PC-3 (cell line): ENCODE results near the gene DDX3X. TPM values are rescaled to one million over a fixed set of nuclear protein-coding genes. Genes with fewer than 3 reads are reported as not detected.

Experiments
- ATAC-seq: fragments of 200-7000 bp; cut with Tn5 transposase; 2 replicates; pipeline ENCODE4 v1.9.1; 2020; ENCODE audit warnings: mild to moderate bottlenecking, moderate library complexity
- BruUV-seq: library from RNA; stranded (reverse); fragments of 400-500 nt; replicated peaks from 2 replicates; lab custom pipeline; 2021; lab: Mats Ljungman, UMichigan
- CTCF ChIA-PET: fragments of 300-600 bp; sonication (Branson Sonifier 250); formaldehyde crosslinking; loops from one replicate; lab custom pipeline; 2022; ENCODE audit warnings: antibody characterized with exemption; lab: Charles Lee
- POLR2A ChIA-PET: fragments of 300-600 bp; sonication (Branson Sonifier 250); formaldehyde crosslinking; loops from one replicate; lab custom pipeline; 2022; ENCODE audit warnings: antibody characterized with exemption; ENCODE audit not compliant: unreplicated experiment; lab: Charles Lee
- DNase-seq: peaks from one replicate; pipeline ENCODE4 v3.0.0-alpha.2; 2015
- H2AFZ ChIP-seq: fragments of 300-600 bp; sonication (generic); 2 replicates; pipeline ENCODE4 v1.6.0; 2016; ENCODE audit warnings: antibody characterized with exemption, low read length
- H3F3A ChIP-seq: fragments of 300-600 bp; sonication (generic); one replicate; pipeline ENCODE4 v1.6.0; 2017; ENCODE audit warnings: antibody characterized with exemption, low read length, control low read depth, mild to moderate bottlenecking; ENCODE audit not compliant: unreplicated experiment
- H3K27ac ChIP-seq: fragments of 300-600 bp; sonication (generic); 2 replicates; pipeline ENCODE4 v1.5.1; 2016; ENCODE audit warnings: mild to moderate bottlenecking, low read length
- H3K27me3 ChIP-seq: fragments of 300-600 bp; sonication (generic); 2 replicates; pipeline ENCODE4 v1.6.1; 2016; ENCODE audit warnings: low read length, mixed read lengths
- H3K36me3 ChIP-seq: fragments of 300-600 bp; sonication (generic); 2 replicates; pipeline ENCODE4 v1.6.1; 2016; ENCODE audit warnings: low read depth, mixed run types, low read length, mixed read lengths
- H3K4me1 ChIP-seq: fragments of 300-600 bp; sonication (generic); 2 replicates; pipeline ENCODE4 v1.5.1; 2016; ENCODE audit warnings: low read length; ENCODE audit not compliant: insufficient read depth
- H3K4me2 ChIP-seq: fragments of 300-600 bp; sonication (generic); 2 replicates; pipeline ENCODE4 v1.6.0; 2016; ENCODE audit warnings: low read length
- H3K4me3 ChIP-seq: fragments of 300-600 bp; sonication (generic); 2 replicates; pipeline ENCODE4 v1.5.1; 2016; ENCODE audit warnings: mild to moderate bottlenecking, low read length, mixed read lengths
- H3K79me2 ChIP-seq: fragments of 300-600 bp; sonication (generic); 2 replicates; pipeline ENCODE4 v1.6.1; 2017; ENCODE audit warnings: low read length, mixed read lengths
- H3K9ac ChIP-seq: fragments of 300-600 bp; sonication (generic); 2 replicates; pipeline ENCODE4 v1.6.0; 2016; ENCODE audit warnings: mild to moderate bottlenecking, low read length
- H3K9me2 ChIP-seq: fragments of 300-600 bp; sonication (generic); replicated peaks from 2 replicates; pipeline ENCODE4 v1.6.1; 2016; ENCODE audit warnings: mixed run types, low read length, mixed read lengths
- H3K9me3 ChIP-seq: fragments of 300-600 bp; sonication (generic); 2 replicates; pipeline ENCODE4 v1.6.1; 2016; ENCODE audit warnings: low read length, mixed read lengths
- H4K20me1 ChIP-seq: fragments of 300-600 bp; sonication (generic); 2 replicates; pipeline ENCODE4 v1.6.1; 2016; ENCODE audit warnings: low read length, mixed read lengths
- CTCF ChIP-seq: fragments of 300-600 bp; sonication (generic); conservative IDR thresholded peaks from 2 replicates; pipeline ENCODE4 v1.5.1; 2017; ENCODE audit warnings: antibody characterized with exemption, low read depth, mild to moderate bottlenecking, low read length
- EZH2 ChIP-seq: fragments of 300-600 bp; sonication (generic); IDR thresholded peaks from one replicate; pipeline ENCODE4 v1.6.1; 2017; ENCODE audit warnings: antibody characterized with exemption, mild to moderate bottlenecking, low read length; ENCODE audit not compliant: unreplicated experiment
- EZH2phosphoT487 ChIP-seq: fragments of 300-600 bp; sonication (generic); IDR thresholded peaks from 2 replicates; pipeline ENCODE4 v1.6.1; 2018; ENCODE audit warnings: mild to moderate bottlenecking, antibody characterized with exemption, low read length, borderline replicate concordance
- intact Hi-C: fragments of 100-400 bp; cut with micrococcal nuclease; formaldehyde crosslinking; loops from 2 replicates; pipeline ENCODE4 v1.9.0; 2023
- total RNA-seq: library from RNA; depleted of rRNA; stranded (reverse); fragments of >200 nt; gene quantifications from 2 replicates; pipeline ENCODE4 v1.2.3, GENCODE V29; 2014

DDX3X gene
- total RNA-seq, 1 experiment from 2014 or later: 185 TPM

- TF ChIP-seq EZH2: no peak
- TF ChIP-seq CTCF: no peak
- no peak for TF ChIP-seq EZH2phosphoT487
- ATAC-seq (no peak; the same call in 1 of the 2 replicates), DNase-seq (no peak)
- Histone ChIP-seq H3K79me2 (no peaks in the 10 kb centered on the region), H3K4me2 (no peak overlapping the region), H3K4me1 (no peaks in the 10 kb centered on the region), H3K4me3 (no peak overlapping the region), H4K20me1 (no peaks in the 10 kb centered on the region), H3F3A (no peaks in the 10 kb centered on the region), H3K27ac (no peak overlapping the region), H3K36me3 (no peaks in the 10 kb centered on the region), H2AFZ (no peak overlapping the region), H3K9me3 (no peaks in the 10 kb centered on the region), H3K27me3 (no peaks in the 10 kb centered on the region), H3K9me2 (no peaks in the 10 kb centered on the region), H3K9ac (no peak overlapping the region)
- intact Hi-C loops: no loop called here
- BruUV-seq: no TSS peak
- CTCF ChIA-PET: no interaction called here
- POLR2A ChIA-PET: interaction anchor here (0.6 kb wide), 1 partner anchor 132 kb away, joined by 3 read pairs; no protein-coding TSS in a partner anchor
Measured at GRCh38 chrX:41289095-41289494, 44.9 kb upstream of the DDX3X start.

GRCh38 chrX:41291309-41291708 is 42.7 kb upstream of the DDX3X start:
- H3K4me1 ChIP-seq: no peaks in the 10 kb centered on the region
- H3K9me3 ChIP-seq: no peaks in the 10 kb centered on the region
- H3K4me2 ChIP-seq: no peak overlapping the region
- H3K27me3 ChIP-seq: no peaks in the 10 kb centered on the region
- H3K27ac ChIP-seq: no peak overlapping the region
- intact Hi-C loops: no loop called here
- H4K20me1 ChIP-seq: no peaks in the 10 kb centered on the region
- no peak overlapping the region for H3K4me3 ChIP-seq
- no peak for TF ChIP-seq CTCF
- no peak for TF ChIP-seq EZH2phosphoT487
- TF ChIP-seq EZH2: no peak
- ChIA-PET POLR2A (no interaction called here), CTCF (no interaction called here)
- H2AFZ ChIP-seq: no peak overlapping the region
- DNase-seq: no peak
- no peaks in the 10 kb centered on the region for H3F3A ChIP-seq
- no peaks in the 10 kb centered on the region for H3K79me2 ChIP-seq
- ATAC-seq: no peak
- H3K36me3 ChIP-seq: no peaks in the 10 kb centered on the region
- no peak overlapping the region for H3K9ac ChIP-seq
- no TSS peak for BruUV-seq
- no peaks in the 10 kb centered on the region for H3K9me2 ChIP-seq

GRCh38 chrX:41293269-41293668 is 40.7 kb upstream of the DDX3X start:
- no TSS peak for BruUV-seq
- ATAC-seq: peak; percentile 78
- no peaks in the 10 kb centered on the region for H3K27me3 ChIP-seq

More at GRCh38 chrX:41293269-41293668, 40.7 kb upstream of the DDX3X start:
- H3K79me2 ChIP-seq: no peaks in the 10 kb centered on the region
- H4K20me1 ChIP-seq: no peaks in the 10 kb centered on the region
- H3K9ac ChIP-seq: no peak overlapping the region
- H3K4me1 ChIP-seq: no peaks in the 10 kb centered on the region
- ChIA-PET POLR2A (no interaction called here), CTCF (no interaction called here)
- H3K4me3 ChIP-seq: no peak overlapping the region
- H3K36me3 ChIP-seq: no peaks in the 10 kb centered on the region
- no peak for TF ChIP-seq EZH2
- peak; percentile 59 for TF ChIP-seq CTCF
- TF ChIP-seq EZH2phosphoT487: no peak
- no peaks in the 10 kb centered on the region for H3K9me2 ChIP-seq
- H2AFZ ChIP-seq: no peak overlapping the region
- H3F3A ChIP-seq: no peaks in the 10 kb centered on the region
- no peaks in the 10 kb centered on the region for H3K9me3 ChIP-seq
- no peak overlapping the region for H3K27ac ChIP-seq
- H3K4me2 ChIP-seq: no peak overlapping the region
- peak; percentile 37 for DNase-seq
- intact Hi-C loops: no loop called here
